TTC549 (cell line): ENCODE measurements around the gene MYL7.

ENCODE experiments used
- FAIRE-seq: peaks from 2 replicates; lab custom pipeline; 2012; peaks lifted over from hg19 to GRCh38; lab: Jason Lieb, UNC

Gene MYL7

DNA sequence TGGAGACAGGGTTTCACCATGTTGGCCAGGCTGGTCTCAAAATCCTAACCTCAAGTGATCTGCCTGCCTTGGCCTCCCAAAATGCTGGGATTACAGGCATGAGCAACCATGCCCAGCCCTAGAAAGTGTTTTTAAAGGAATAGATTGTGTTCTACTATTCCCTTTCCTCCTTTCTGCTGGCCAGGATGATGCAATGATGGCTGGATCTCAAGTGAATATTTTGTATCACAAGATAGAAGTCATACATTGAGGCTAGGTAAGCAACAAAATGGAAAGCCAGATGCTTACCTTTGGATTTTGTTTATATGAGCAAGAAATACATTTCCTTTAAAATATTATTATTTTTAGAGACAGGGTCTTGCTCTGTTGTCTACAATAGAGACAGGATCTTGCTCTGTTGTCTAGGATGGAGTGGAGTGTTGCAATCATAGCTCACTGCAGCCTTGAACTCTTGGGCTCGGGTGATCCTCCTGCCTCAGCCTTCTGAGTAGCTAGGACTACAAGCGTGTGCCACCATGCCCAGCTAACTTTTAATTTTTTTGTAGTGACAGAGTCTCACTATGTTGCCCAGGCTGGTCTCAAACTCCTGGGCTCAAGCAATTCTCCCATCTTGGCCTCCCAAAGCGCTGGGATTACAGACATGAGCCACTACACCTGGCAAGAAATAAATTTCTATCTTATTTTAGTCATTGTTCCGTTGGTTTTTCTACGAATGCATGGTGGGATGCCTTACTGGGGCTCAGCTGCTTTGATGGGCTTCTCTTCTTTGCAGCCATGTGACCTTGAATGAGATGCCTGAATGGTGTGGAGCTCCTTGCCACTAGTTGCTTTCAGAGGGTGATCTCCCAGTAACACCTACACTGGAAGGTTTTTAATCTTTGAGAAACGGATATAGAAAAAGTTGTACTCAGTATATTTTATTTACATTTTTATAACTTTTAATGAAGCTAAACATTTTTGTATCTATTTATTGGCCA is 42.8 kb downstream of the MYL7 start:
- FAIRE-seq: no peak

DNA sequence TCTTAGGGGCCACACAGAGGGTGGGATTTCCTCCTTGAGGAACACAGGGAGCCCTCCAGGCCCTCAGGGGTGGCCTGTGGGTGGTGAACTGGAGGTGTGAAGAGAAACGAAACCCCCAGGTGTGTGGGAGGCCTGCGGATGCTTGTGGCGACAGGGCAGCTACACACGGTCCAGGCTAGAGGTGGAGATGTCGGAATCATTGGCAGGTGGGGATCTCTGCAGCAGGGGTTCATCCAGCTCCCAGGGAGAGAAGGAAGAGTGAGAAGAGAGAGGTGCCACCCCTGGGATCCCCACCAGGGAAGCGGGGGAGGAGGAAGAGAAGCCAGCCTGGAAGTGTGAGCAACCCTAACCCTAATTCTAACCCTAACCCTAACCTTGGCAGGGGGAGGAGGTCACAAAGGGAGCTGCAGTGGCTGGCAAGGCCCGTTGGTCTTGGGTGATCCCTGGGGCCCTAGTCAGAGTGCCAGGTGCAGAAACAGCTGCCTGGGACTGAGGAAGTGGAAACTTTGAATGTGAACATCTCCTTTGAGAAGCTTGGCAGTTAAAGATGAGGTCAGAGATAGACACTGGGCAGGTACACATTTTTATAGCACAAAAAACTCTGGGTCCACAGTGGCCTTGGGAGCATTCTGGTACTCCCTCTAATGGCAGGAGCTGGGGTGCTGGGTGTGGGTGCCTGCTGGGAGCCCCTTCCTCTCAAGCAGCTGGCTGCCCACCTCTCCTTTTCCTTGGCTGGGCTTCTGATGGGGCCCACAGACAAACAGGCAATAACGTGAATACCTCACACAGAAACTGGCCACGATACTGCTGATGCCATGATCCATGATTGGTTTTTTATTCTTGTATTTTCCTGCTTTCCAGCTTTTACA is 43.8 kb downstream of the MYL7 start:
- no peak for FAIRE-seq

GRCh38 chr7:44096326-44096881 is 44.7 kb downstream of the MYL7 start:
- FAIRE-seq: no peak

DNA sequence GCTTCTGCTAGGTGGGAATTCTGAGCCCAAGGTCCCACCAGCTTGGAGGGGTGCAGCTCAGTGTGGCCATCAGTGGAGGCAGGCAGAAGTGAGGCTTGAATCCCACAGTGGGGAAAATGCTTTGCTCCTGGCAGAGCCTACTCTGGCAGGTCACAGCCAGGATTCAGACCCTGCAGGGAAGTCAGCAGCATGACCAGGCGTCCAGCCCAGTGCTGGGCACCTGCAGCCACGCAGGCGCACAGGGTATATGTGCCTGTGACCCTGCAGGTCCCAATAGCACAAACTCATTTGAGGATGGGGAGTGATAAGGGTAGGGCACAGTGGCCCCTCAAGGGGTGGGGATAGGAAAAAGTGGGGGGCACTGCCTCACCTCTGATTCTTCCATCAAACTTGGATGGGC is 45.4 kb downstream of the MYL7 start:
- FAIRE-seq: no peak

DNA sequence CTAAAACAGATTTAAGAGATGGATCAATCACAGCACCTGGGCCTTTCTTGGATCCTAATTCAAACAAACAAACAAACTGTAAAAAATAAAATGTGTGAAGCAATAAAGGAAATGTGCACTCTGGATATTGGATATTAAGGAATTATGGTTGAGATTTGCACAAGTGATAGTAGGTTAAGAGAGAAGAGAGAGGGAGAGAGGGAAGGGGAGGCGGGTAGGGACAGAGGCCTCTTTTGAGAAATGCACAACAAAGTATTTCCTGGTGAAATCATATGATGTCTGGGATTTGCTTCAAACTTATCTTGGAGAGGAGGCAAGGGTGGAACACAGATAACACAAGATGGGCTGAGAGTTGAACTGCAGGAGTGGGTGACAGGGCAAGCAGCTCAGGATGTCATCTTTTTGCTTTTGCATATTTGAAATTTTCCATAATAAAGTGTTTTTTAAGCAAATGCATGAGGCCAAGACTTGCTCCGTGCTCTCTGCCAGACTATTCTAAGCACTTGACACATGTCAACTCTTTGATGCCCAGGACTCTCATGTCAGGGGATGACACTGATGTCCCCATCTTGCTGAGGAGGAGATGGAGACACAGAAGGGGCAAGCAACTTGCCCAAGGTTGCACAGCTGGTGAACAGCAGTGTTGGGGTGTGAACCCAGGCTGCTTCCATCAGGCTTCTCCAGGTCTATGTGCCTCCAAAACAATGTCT is 46.1 kb downstream of the MYL7 start:
- no peak for FAIRE-seq

- FAIRE-seq: no peak
These were observed 46.8 kb downstream of the MYL7 start for GRCh38 chr7:44094365-44094764.

- FAIRE-seq: no peak
These were observed 48.0 kb downstream of the MYL7 start for GRCh38 chr7:44093102-44093641.
